Bronchial epithelial cell (primary cell): Measurements from ENCODE around the gene DCC. TPM values are rescaled to one million over a fixed set of nuclear protein-coding genes. Genes with fewer than 3 reads are reported as not detected.
A peak's percentile ranks its signal among the peaks of the same experiment; 100 is the strongest.

ENCODE experiments used
- DNase-seq: peaks from one replicate; pipeline ENCODE4 v3.0.0-alpha.2; 2010; ENCODE audit warnings: low read depth
- FAIRE-seq: peaks from 2 replicates; lab custom pipeline; 2011; peaks lifted over from hg19 to GRCh38; lab: Jason Lieb, UNC
- H3K27me3 ChIP-seq: 2 replicates; pipeline ENCODE4 v1.5.1; 2011; ENCODE audit warnings: low read length; ENCODE audit not compliant: control insufficient read depth, insufficient read depth
- H3K36me3 ChIP-seq: 2 replicates; pipeline ENCODE4 v1.5.1; 2011; ENCODE audit warnings: low read length; ENCODE audit not compliant: control insufficient read depth, insufficient read depth
- H3K4me3 ChIP-seq: 2 replicates; pipeline ENCODE4 v1.5.1; 2011; ENCODE audit warnings: mild to moderate bottlenecking, low read depth, low read length, control low read depth
- CTCF ChIP-seq: IDR thresholded peaks from 2 replicates; pipeline ENCODE4 v1.5.1; 2011; ENCODE audit warnings: mild to moderate bottlenecking, moderate library complexity, low read length, control low read depth, inconsistent platforms; ENCODE audit not compliant: insufficient read depth, severe bottlenecking
- total RNA-seq: library from RNA; depleted of rRNA; stranded (reverse); fragments of >200 nt; gene quantifications from 2 replicates; pipeline ENCODE4 v1.2.1, GENCODE V29; 2014

Gene DCC
- total RNA-seq, 1 donor from 2014 or later: not detected

GRCh38 chr18:52970686-52971085, 630.7 kb downstream of the DCC start:
- no peaks in the 10 kb centered on the region for H3K36me3 ChIP-seq
- H3K4me3 ChIP-seq: no peak overlapping the region
- no peak for TF ChIP-seq CTCF
- H3K27me3 ChIP-seq: no peaks in the 10 kb centered on the region
- DNase-seq (no peak), FAIRE-seq (no peak)

GRCh38 chr18:52971097-52971496, 631.1 kb downstream of the DCC start:
- no peak for DNase-seq
- FAIRE-seq: no peak
- TF ChIP-seq CTCF: no peak

GRCh38 chr18:52979892-52980291, 639.9 kb downstream of the DCC start:
- Histone ChIP-seq H3K27me3 (no peaks in the 10 kb centered on the region), H3K36me3 (no peaks in the 10 kb centered on the region), H3K4me3 (no peak overlapping the region)
- DNase-seq (no peak), FAIRE-seq (no peak)
- no peak for TF ChIP-seq CTCF

More at GRCh38 chr18:52971097-52971496, 631.1 kb downstream of the DCC start:
- Histone ChIP-seq H3K36me3 (no peaks in the 10 kb centered on the region), H3K4me3 (no peak overlapping the region), H3K27me3 (no peaks in the 10 kb centered on the region)

GRCh38 chr18:52991246-52991645, 651.2 kb downstream of the DCC start:
- DNase-seq (no peak), FAIRE-seq (no peak)
- no peak for TF ChIP-seq CTCF
- Histone ChIP-seq H3K4me3 (no peak overlapping the region), H3K27me3 (no peaks in the 10 kb centered on the region), H3K36me3 (no peaks in the 10 kb centered on the region)

DNA sequence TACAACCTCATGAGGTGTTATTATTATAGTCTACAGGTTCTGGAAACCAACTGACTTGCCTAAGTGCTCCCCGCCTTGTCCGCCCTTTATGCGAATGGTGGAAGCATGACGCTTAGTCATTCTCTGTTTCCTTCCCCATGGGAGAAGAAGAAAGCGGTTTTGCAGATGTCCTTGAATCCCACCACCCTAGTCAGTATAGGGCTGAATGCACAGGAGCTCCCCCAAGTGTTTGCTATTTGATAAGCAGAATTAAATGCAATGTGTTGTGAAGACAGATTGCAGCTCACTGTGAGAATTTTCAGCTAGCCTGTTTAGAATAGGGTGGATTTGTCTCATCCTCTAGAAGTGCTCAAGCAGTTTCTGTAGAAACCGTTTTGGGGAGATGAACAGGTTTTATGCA, 652.0 kb downstream of the DCC start:
- no peak for FAIRE-seq
- DNase-seq: no peak
- Histone ChIP-seq H3K27me3 (no peaks in the 10 kb centered on the region), H3K36me3 (no peaks in the 10 kb centered on the region), H3K4me3 (no peak overlapping the region)
- peak; percentile 9 for TF ChIP-seq CTCF

GRCh38 chr18:52995875-52996274, 655.9 kb downstream of the DCC start:
- FAIRE-seq: no peak
- DNase-seq: no peak
- no peaks in the 10 kb centered on the region for H3K27me3 ChIP-seq
- H3K36me3 ChIP-seq: no peaks in the 10 kb centered on the region
- no peak overlapping the region for H3K4me3 ChIP-seq
- TF ChIP-seq CTCF: no peak
